ENCODE data around the gene CDC42BPA.

The CDC42BPA gene

DNA sequence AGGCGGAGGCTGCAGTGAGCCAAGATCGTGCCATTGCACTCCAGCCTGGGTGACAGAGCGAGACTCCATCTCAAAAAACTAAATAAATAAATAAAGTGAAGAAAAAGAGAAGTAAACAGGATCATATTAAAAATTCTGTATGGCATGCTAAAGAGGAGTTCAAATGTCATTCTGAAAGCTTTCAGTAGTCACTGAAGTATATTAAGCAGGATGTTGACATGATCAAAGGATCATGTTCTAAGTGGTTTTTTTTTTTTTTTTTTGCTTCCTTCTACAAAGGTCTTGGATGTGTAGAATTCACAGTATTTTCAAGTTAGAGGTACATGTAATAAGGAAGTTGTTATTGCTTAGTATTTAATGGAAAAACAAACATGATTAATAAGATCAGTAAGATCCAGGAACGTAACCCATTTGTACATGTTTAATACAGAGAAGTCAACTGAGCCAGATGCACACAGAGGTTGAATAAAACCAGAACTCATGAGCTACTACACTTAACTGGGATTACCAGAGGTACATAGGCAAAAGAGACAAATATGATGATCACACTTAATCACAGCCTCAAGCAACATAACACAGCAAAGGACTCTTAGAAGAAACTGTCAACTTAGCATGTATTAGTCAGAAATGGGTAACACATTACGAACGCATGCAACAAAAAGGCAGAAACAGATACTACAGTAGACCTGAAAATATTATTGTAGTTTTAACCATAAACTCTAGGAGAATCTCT, 12.2 kb downstream of the CDC42BPA start:
- Mint-ChIP-seq H3K36me3 (ENCODE audit: low read depth) (peaks cover 11% of the 10 kb centered on the region), H3K27ac (no peak overlapping the region), H3K4me1 (peaks cover 19% of the 10 kb centered on the region), H3K27me3 (ENCODE audit: low read depth) (no peaks in the 10 kb centered on the region), H3K4me3 (no peak overlapping the region), H3K9me3 (peaks cover 2% of the 10 kb centered on the region)
- TF ChIP-seq, protein P1, sequence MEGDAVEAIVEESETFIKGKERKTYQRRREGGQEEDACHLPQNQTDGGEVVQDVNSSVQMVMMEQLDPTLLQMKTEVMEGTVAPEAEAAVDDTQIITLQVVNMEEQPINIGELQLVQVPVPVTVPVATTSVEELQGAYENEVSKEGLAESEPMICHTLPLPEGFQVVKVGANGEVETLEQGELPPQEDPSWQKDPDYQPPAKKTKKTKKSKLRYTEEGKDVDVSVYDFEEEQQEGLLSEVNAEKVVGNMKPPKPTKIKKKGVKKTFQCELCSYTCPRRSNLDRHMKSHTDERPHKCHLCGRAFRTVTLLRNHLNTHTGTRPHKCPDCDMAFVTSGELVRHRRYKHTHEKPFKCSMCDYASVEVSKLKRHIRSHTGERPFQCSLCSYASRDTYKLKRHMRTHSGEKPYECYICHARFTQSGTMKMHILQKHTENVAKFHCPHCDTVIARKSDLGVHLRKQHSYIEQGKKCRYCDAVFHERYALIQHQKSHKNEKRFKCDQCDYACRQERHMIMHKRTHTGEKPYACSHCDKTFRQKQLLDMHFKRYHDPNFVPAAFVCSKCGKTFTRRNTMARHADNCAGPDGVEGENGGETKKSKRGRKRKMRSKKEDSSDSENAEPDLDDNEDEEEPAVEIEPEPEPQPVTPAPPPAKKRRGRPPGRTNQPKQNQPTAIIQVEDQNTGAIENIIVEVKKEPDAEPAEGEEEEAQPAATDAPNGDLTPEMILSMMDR (IDR thresholded peaks at IDR 0.05; ENCODE audit: unreplicated experiment in 3 of 3), result no peak

DNA sequence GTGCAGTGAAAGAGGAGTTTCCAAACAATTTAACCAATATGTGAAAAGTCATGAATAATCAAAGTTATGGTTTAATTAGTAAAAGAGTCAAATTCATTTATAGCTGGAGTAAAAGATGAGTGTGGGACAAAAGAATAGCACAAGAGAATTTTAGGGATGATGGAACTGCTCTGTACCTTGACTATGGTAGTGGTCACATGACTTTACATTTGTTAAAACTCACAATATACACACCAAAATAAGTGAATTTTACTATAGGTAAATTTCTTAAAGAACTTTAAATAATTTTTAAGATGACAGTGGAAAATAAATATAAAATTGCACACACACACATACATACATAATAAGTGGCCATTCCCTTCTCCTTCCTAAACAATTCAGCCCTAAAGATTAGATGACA, 13.6 kb downstream of the CDC42BPA start:
- TF ChIP-seq, protein P1 (IDR thresholded peaks at IDR 0.05; ENCODE audit: unreplicated experiment in 3 of 3), result no peak
- Mint-ChIP-seq H3K4me3 (no peak overlapping the region), H3K27me3 (ENCODE audit: low read depth) (no peaks in the 10 kb centered on the region), H3K36me3 (ENCODE audit: low read depth) (peaks cover 7% of the 10 kb centered on the region), H3K27ac (no peak overlapping the region), H3K9me3 (peaks cover 2% of the 10 kb centered on the region), H3K4me1 (peaks cover 13% of the 10 kb centered on the region)

DNA sequence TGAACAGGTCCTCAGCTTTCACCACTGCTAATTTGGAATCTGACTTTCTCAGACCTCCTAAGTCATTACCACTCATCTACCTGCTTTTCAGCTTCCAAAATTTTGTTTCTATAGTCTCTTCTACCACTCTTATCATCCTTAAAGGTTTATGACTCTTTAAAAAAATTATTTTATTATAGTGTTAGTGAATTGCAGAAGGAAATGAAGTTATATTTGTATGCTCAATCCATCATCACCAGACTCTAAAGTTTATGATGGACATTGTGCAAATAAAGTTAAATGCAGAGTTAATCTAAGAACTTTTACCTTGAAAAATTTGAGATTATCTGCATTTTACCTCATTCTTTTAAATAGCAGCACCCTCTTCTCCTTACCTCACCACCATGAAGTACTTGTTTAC, 14.6 kb downstream of the CDC42BPA start:
- Mint-ChIP-seq H3K9me3 (peaks cover 2% of the 10 kb centered on the region), H3K4me1 (peaks cover 14% of the 10 kb centered on the region), H3K36me3 (ENCODE audit: low read depth) (peaks cover 7% of the 10 kb centered on the region), H3K27me3 (ENCODE audit: low read depth) (no peaks in the 10 kb centered on the region), H3K4me3 (no peak overlapping the region), H3K27ac (no peak overlapping the region)
- TF ChIP-seq, protein P1 (IDR thresholded peaks at IDR 0.05; ENCODE audit: unreplicated experiment in 3 of 3), result no peak

DNA sequence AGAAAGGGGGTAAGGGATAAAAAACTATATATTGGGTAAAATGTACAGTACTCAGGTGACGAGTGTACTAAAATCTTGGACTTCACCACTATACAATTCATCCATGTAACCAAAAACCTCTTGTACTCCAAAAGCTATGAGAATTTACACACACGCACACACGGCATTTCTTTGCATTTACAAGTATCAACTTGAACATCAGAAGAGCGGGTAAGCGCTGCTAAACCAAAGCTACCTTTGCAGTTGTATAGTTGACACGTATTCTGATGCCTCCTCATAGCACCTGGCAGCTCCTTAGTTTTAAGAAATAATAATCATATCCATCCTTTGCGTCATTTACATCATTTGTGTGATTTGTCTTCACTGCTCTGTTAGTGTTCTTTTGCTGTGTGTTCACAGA, 17.6 kb downstream of the CDC42BPA start:
- H3K27me3 Mint-ChIP-seq (ENCODE audit: low read depth), result no peaks in the 10 kb centered on the region
- no peaks in the 10 kb centered on the region for H3K9me3 Mint-ChIP-seq
- peaks cover 22% of the 10 kb centered on the region for H3K4me1 Mint-ChIP-seq
- H3K4me3 Mint-ChIP-seq, result no peak overlapping the region
- TF ChIP-seq, protein P1 (IDR thresholded peaks at IDR 0.05; ENCODE audit: unreplicated experiment in 3 of 3), result no peak
- no peak overlapping the region for H3K27ac Mint-ChIP-seq
- peaks cover 8% of the 10 kb centered on the region for H3K36me3 Mint-ChIP-seq (ENCODE audit: low read depth)

DNA sequence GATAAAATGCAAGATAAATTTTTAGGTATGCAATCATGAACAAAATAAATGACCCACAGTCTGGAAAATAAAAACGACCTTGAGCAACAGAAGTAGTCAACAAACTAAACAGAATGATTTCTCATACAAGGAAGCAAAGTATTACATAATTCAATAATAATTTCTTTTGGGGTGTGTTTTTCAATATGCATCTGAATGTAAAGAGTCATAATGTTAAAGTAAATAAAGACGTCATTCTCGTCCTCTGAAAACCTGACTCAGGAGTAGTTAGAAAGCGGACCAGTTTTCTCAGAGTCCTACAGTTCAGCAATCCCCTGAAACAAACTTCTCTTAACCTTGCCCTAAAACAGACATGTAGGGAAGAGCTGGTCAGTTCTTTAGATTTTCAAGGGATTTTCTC, 18.6 kb downstream of the CDC42BPA start:
- peaks cover 8% of the 10 kb centered on the region for H3K36me3 Mint-ChIP-seq (ENCODE audit: low read depth)
- H3K9me3 Mint-ChIP-seq, result no peaks in the 10 kb centered on the region
- no peak overlapping the region for H3K4me3 Mint-ChIP-seq
- no peaks in the 10 kb centered on the region for H3K27me3 Mint-ChIP-seq (ENCODE audit: low read depth)
- H3K4me1 Mint-ChIP-seq, result peaks cover 22% of the 10 kb centered on the region
- H3K27ac Mint-ChIP-seq, result peak overlapping the region in 2 of 3 experiments; percentile 64 to 87
- TF ChIP-seq, protein P1 (IDR thresholded peaks at IDR 0.05; ENCODE audit: unreplicated experiment in 3 of 3), result no peak

DNA sequence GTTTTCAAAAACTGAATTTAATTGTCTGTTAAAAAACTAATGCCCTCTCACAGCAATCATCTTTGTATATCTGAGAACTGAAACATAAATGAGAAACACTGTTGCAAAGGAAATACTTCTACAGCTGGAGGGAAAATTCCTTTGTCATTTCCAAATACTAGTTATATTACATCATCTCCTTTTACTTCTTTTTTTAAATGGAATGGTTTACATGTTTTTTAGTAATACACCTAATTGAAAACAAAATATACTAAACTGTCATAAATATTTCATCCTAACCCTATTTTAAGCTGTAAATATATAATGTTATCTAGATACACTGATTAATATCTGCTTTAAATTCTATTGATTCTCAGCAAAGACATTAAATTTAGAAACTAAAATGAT, 19.1 kb downstream of the CDC42BPA start:
- peaks cover 22% of the 10 kb centered on the region for H3K4me1 Mint-ChIP-seq

More for the DNA sequence above, 19.1 kb downstream of the CDC42BPA start:
- Mint-ChIP-seq H3K27me3 (ENCODE audit: low read depth) (no peaks in the 10 kb centered on the region), H3K4me3 (peak overlapping the region in 1 of 3 experiments; percentile 23), H3K27ac (peak overlapping the region in 2 of 3 experiments; percentile 53 to 87), H3K9me3 (no peaks in the 10 kb centered on the region), H3K36me3 (ENCODE audit: low read depth) (peaks cover 4% of the 10 kb centered on the region)
- TF ChIP-seq, protein P1 (IDR thresholded peaks at IDR 0.05; ENCODE audit: unreplicated experiment in 3 of 3), result no peak
